ENCODE measurements around the gene VIM. TPM values are rescaled to one million over a fixed set of nuclear protein-coding genes. Genes with fewer than 3 reads are reported as not detected.

Gene VIM
- total RNA-seq, 2 experiments from 2014 or later = 590 to 602 TPM

DNA sequence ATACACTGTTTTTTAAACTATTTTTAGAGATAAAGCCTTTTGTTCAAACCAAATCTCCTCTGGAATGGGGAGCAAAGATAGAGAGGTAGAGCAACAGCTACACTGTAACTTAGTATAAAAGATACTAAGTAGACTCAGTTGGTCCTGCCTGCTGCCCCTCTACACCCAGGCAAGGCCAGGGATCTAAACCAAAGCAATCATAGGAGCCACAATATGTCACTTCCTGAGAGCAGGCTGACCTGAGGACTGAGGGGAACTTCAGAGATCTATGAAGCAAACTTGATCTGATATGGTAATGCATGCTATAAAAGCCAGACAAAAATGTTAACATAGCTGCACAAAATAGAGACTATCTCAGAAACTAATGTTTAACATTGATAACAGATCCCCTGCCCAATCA, 19.6 kb upstream of the VIM start:
- Mint-ChIP-seq H3K9me3 (no peaks in the 10 kb centered on the region), H3K4me3 (no peak overlapping the region), H3K4me1 (ENCODE audit: low read depth) (peaks cover 32% of the 10 kb centered on the region), H3K27me3 (no peaks in the 10 kb centered on the region), H3K27ac (no peak overlapping the region), H3K36me3 (ENCODE audit: low read depth) (peaks cover 3% of the 10 kb centered on the region)
- ATAC-seq (no peak), DNase-seq (no peak)
- TF ChIP-seq, protein P1, sequence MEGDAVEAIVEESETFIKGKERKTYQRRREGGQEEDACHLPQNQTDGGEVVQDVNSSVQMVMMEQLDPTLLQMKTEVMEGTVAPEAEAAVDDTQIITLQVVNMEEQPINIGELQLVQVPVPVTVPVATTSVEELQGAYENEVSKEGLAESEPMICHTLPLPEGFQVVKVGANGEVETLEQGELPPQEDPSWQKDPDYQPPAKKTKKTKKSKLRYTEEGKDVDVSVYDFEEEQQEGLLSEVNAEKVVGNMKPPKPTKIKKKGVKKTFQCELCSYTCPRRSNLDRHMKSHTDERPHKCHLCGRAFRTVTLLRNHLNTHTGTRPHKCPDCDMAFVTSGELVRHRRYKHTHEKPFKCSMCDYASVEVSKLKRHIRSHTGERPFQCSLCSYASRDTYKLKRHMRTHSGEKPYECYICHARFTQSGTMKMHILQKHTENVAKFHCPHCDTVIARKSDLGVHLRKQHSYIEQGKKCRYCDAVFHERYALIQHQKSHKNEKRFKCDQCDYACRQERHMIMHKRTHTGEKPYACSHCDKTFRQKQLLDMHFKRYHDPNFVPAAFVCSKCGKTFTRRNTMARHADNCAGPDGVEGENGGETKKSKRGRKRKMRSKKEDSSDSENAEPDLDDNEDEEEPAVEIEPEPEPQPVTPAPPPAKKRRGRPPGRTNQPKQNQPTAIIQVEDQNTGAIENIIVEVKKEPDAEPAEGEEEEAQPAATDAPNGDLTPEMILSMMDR (IDR thresholded peaks at IDR 0.05) = no peak
- ChIA-PET POLR2A (interaction anchor here (0.7 kb wide), 1 partner anchor 21 kb away, joined by 3 read pairs; no protein-coding TSS in a partner anchor), CTCF (no interaction called here)
- intact Hi-C loops (cut with micrococcal nuclease) = no loop called here

DNA sequence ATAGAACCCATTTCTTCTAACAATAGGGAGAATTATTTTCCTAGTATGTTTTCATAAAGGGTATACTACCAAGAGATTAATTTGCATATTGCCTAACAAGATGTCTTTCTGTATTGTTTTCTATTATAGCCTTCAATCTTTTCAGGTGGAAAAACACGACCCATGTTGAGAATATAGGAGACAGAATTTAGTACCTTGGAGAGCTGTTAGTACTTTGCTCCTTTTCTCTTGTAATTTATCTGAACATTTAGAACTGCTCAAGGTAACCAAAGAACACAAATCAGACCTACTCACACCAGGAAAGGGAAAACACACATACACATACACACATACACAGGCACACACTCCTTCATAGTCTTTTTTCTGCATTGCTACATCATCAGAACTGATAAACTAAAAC, 18.7 kb upstream of the VIM start:
- peaks cover 3% of the 10 kb centered on the region for H3K36me3 Mint-ChIP-seq (ENCODE audit: low read depth)
- no peak overlapping the region for H3K27ac Mint-ChIP-seq
- ChIA-PET CTCF (no interaction called here), POLR2A (interaction anchor here (0.7 kb wide), 1 partner anchor 20 kb away, joined by 3 read pairs; no protein-coding TSS in a partner anchor)
- intact Hi-C loops (cut with micrococcal nuclease) = no loop called here
- no peaks in the 10 kb centered on the region for H3K27me3 Mint-ChIP-seq
- ATAC-seq (no peak), DNase-seq (no peak)
- TF ChIP-seq, protein P1 (IDR thresholded peaks at IDR 0.05) = no peak
- peaks cover 30% of the 10 kb centered on the region for H3K4me1 Mint-ChIP-seq (ENCODE audit: low read depth)
- no peak overlapping the region for H3K4me3 Mint-ChIP-seq
- H3K9me3 Mint-ChIP-seq = no peaks in the 10 kb centered on the region

DNA sequence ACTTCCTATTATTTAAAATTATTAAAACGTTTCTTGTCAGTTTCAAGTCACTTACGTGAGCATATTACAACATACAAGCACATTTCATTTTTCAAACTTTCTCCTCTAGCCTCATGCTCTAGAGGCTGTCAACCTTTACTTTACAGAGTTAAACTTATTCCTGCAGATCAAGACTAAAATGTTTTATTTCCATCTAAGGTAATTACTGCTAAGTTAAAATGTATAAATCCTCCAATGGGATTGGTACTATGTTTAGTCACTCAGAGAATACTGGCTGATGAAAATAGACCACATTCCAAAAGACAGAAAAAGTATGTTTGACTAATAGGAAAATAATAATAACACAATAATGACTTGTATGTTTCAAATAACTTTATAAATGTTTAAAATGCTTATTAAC, 18.2 kb upstream of the VIM start:
- H3K36me3 Mint-ChIP-seq (ENCODE audit: low read depth) = peaks cover 4% of the 10 kb centered on the region
- TF ChIP-seq, protein P1 (IDR thresholded peaks at IDR 0.05) = no peak
- H3K27ac Mint-ChIP-seq = no peak overlapping the region
- intact Hi-C loops (cut with micrococcal nuclease) = no loop called here
- POLR2A ChIA-PET = no interaction called here
- no peaks in the 10 kb centered on the region for H3K27me3 Mint-ChIP-seq
- CTCF ChIA-PET = no interaction called here
- no peak overlapping the region for H3K4me3 Mint-ChIP-seq
- DNase-seq (no peak), ATAC-seq (no peak)
- H3K9me3 Mint-ChIP-seq = no peaks in the 10 kb centered on the region
- peaks cover 30% of the 10 kb centered on the region for H3K4me1 Mint-ChIP-seq (ENCODE audit: low read depth)

DNA sequence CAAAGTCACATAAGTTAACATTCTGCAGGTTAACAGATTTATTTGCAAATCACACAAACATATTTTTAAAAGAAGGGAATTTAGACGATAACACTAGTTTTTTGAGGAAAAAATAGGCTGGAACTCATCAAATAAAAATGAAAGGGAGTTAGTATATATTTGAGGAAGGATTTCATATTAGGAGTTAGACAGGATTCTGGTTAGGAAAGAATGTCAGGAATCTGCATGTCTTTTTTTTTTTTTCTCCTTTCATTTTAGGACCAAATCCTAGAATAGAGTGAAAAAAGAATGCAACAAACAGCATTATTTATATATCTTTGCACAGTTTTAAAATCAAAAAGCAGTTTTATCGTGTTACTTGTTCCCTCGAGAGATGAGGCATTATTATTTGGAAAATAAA, 17.7 kb upstream of the VIM start:
- ChIA-PET POLR2A (interaction anchor here (1.0 to 1.4 kb wide), 2 partner anchors 11 to 319 kb away, joined by 3 to 6 read pairs; no protein-coding TSS in a partner anchor), CTCF (interaction anchor here (1.1 to 1.2 kb wide), 2 partner anchors 8 to 383 kb away, joined by 4 read pairs; no protein-coding TSS in a partner anchor)
- Mint-ChIP-seq H3K27ac (no peak overlapping the region), H3K4me1 (ENCODE audit: low read depth) (peaks cover 34% of the 10 kb centered on the region), H3K27me3 (no peaks in the 10 kb centered on the region), H3K36me3 (ENCODE audit: low read depth) (peaks cover 4% of the 10 kb centered on the region), H3K9me3 (no peaks in the 10 kb centered on the region), H3K4me3 (no peak overlapping the region)
- DNase-seq (no peak), ATAC-seq (no peak)
- intact Hi-C loops (cut with micrococcal nuclease) = no loop called here
- TF ChIP-seq, protein P1 (IDR thresholded peaks at IDR 0.05) = no peak

DNA sequence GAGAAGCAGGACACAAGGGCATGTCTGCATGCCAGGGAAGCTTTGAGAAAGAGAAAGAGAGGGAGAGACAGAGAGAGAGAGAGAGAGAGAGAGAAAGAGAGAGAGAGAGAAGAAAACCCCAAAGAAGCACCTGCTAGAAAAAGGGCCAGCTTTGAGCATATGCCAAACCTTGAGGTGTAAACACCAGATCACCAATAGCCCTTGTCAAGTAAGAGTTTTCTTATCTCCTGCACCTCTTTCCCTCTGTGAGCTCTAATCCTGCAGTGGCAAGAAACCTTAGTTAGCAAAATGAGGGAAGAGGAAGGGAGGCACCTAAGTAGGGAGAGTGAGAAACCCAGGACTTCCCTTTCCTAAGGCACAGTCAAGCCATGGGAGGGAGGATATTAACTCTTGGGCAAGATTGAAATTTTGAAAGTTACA, 15.2 kb upstream of the VIM start:
- Mint-ChIP-seq H3K4me1 (ENCODE audit: low read depth) (peaks cover 42% of the 10 kb centered on the region), H3K27me3 (no peaks in the 10 kb centered on the region), H3K27ac (no peak overlapping the region), H3K36me3 (ENCODE audit: low read depth) (peaks cover 2% of the 10 kb centered on the region), H3K4me3 (no peak overlapping the region), H3K9me3 (no peaks in the 10 kb centered on the region)
- CTCF ChIA-PET = interaction anchor here (1.5 kb wide), 1 partner anchor 17 kb away, joined by 9 read pairs; no protein-coding TSS in a partner anchor
- no peak for DNase-seq
- intact Hi-C loops (cut with micrococcal nuclease) = no loop called here
- no peak for ATAC-seq
- TF ChIP-seq, protein P1 (IDR thresholded peaks at IDR 0.05) = no peak
- POLR2A ChIA-PET = interaction anchor here (1.7 to 2.4 kb wide), 2 partner anchors 12 to 17 kb away, joined by 6 to 15 read pairs; partner anchors contain the start of gene TRDMT1

All from activated CD8-positive, alpha-beta T cell treated with anti-CD3 and anti-CD28 coated beads for 36 hours (primary cell).